Skin epidermis (tissue), 12 donors: ENCODE measurements around the gene ZBTB11.
"Not testable (repeated sequence)": the region's sequence is repeated elsewhere in the genome, so short reads cannot be mapped to it uniquely, and the experiment has no call there.

ENCODE experiments used
- H3K27ac ChIP-seq, 21 experiments: fragments of 200-600 bp; sonication (generic) in 11 of 21; one replicate each; pipeline ENCODE4 v1.5.0; 2020; ENCODE audit warnings: mild to moderate bottlenecking in 3 of 21, inconsistent platforms in 2 of 21, moderate library complexity in 2 of 21
- H3K4me3 ChIP-seq, 7 experiments: fragments of 200-600 bp; sonication (generic) in 2 of 7; one replicate each; pipeline ENCODE4 v1.5.0; 2020; ENCODE audit warnings: inconsistent platforms in 2 of 7, mild to moderate bottlenecking in 2 of 7, moderate library complexity in 1 of 7

Gene ZBTB11

GRCh38 chr3:101694836-101695235 lies 17.9 kb upstream of the ZBTB11 start:
- H3K4me3 ChIP-seq, H3K27ac ChIP-seq: not testable (repeated sequence)

GRCh38 chr3:101693540-101693939 lies 16.6 kb upstream of the ZBTB11 start:
- not testable (repeated sequence) for H3K27ac ChIP-seq, H3K4me3 ChIP-seq

GRCh38 chr3:101691685-101692671 lies 15.0 kb upstream of the ZBTB11 start:
- not testable (repeated sequence) for H3K27ac ChIP-seq, H3K4me3 ChIP-seq

DNA sequence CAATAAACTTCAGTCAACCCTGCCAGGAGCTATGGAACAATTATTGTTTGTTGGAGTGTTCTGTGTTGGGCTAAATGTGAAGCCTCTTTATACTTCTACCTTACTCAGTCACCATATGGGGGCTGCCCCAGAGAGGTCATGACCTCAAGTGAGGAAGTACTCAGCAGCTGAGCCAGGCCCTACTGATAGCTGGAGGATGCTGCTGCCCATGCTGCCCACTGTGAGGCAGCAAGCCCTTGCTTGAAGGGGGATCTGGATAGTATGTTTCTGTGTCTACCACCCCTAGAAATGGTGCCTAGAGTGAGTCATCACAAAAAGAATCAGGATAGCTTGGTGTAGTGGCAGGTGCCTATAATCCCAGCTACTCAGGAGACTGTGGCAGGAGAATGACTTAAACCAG lies 14.0 kb upstream of the ZBTB11 start:
- H3K27ac ChIP-seq: no peak overlapping the region
- H3K4me3 ChIP-seq: no peak overlapping the region

- H3K4me3 ChIP-seq: no peak overlapping the region
- H3K27ac ChIP-seq: no peak overlapping the region
These were observed 12.4 kb upstream of the ZBTB11 start for GRCh38 chr3:101689286-101689685.

DNA sequence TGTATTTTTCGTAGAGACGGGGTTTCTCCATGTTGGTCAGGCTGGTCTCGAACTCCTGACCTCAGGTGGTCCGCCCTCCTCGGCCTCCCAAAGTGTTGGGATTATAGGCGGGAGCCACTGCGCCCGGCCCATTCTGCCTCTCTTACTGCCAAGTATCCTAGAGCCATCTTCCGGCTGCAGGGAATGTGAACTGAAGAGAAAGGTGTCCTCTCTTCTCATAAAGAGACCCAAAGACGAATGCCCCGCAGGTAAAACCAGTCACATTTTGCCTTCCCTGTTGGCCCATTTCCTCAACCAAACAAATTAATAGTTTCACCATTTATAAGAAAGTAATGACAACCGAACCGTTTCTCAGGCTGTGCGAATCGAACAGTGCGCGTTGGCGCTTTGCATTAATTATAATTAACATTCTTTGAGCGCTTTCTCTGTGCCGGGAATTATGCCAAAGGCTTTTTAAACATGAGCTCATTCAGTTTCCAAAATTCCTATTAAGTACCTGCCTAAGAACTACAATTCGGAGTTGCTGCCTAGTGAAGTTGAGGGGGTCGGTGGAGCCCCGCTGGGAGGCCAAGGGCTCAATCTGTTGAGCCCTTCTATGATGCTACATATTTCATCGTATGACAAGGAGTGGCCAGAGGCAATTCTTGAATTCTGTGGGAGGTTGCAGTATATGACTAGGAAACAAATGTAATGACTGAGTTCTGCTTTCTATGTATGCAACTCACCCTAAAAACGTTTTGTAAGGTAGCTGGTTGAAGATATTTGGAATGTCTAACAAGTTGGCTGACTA lies 10.4 kb upstream of the ZBTB11 start:
- Histone ChIP-seq H3K27ac (peak overlapping the region; percentile 50 to 98 (median 91)), H3K4me3 (peak overlapping the region; percentile 48 to 82 (median 72))

DNA sequence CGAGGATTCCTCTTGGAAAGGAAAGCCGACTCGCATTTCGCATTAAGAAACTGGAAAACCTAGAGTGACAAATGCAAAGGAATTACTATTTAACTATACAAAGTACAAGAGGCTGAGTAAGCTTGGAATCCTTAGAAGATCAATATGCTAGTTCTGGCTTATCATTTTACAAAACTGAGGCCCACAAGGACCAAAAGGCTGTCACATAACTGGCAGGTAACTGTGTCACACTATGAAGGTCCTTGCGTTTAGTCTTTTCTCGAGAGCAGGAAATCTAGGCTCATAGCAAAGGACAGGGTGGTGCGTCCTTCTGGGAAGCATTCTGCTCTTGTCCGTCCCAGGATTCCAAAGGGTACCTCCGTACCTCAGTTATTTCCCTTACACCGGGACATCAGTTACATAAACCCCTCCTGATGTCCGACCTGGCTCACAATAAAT lies 9.0 kb upstream of the ZBTB11 start:
- peak overlapping the region; percentile 48 to 82 (median 72) for H3K4me3 ChIP-seq
- H3K27ac ChIP-seq: peak overlapping the region; percentile 23 to 98 (median 92)

- Histone ChIP-seq H3K4me3 (peak overlapping the region; percentile 48 to 82 (median 72)), H3K27ac (peak overlapping the region in 12 of 21 experiments; percentile 46 to 98 (median 92))
These were observed 8.1 kb upstream of the ZBTB11 start for GRCh38 chr3:101685050-101685400.

DNA sequence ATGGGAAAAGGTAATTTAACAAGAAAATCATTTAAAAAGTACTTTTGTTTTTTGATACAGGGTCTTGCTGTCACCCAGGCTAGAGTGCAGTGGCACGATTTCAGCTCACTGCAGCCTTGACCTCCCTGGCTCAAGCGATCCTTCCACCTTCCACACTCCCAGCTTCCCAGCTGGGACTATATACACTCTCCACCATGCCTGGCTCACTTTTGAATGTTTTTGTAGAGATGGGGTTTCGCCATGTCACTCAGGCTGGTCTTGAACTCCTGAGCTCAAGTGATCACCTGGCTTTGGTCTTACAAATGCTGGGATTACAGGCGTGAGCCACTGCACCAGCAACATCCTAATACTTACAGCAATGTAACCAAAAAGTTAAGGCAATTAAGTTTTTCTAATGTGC lies 3.5 kb upstream of the ZBTB11 start:
- Histone ChIP-seq H3K4me3 (no peak overlapping the region), H3K27ac (no peak overlapping the region)

GRCh38 chr3:101678837-101679236 lies 1.9 kb upstream of the ZBTB11 start:
- not testable (repeated sequence) for H3K27ac ChIP-seq, H3K4me3 ChIP-seq

DNA sequence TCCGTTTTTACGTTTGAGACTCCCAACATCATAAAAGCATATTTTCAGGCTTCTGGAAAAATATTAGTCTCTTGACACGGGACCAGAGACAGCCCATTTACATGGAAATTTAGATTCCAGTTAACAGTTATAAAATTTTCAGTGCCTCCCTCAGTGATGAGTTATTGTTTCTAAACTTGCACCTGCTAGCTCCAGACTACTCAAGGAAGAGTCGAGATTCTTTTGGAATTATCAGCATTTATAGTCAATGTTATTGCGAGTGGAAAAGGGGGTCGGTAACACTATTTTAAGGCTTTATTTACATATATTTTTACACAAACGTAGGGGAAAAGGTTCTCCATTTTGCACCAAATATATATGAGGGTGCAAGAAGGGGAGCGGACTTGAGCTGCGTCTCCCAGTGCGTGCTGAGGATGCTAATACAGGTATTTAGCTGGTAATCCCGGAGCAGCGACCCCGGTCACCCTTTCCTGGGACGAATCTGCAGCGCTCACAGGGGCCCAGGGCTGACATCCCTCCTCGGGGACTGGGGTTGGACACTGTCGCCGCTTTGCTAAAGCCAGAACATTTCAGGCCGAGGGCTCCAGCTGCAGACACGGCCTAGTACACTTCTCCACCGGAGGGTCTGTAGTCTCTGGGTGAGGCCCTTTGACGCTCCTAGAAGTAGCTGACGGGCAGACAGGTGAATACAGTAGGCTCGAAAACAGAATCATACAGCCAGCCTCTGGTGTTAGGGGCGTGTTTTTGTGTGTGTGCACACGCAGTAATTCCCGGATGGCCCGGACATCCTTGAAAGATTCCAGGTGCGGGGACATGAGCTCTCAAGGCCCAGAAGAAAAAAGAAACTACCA lies 729 bp upstream of the ZBTB11 start:
- peak overlapping the region in 16 of 21 experiments; percentile 25 to 98 (median 95) for H3K27ac ChIP-seq
- H3K4me3 ChIP-seq: peak overlapping the region; percentile 22 to 100 (median 89)

GRCh38 chr3:101676216-101676764 lies 642 bp downstream of the ZBTB11 start:
- H3K27ac ChIP-seq: peak overlapping the region; percentile 66 to 99 (median 96)

DNA sequence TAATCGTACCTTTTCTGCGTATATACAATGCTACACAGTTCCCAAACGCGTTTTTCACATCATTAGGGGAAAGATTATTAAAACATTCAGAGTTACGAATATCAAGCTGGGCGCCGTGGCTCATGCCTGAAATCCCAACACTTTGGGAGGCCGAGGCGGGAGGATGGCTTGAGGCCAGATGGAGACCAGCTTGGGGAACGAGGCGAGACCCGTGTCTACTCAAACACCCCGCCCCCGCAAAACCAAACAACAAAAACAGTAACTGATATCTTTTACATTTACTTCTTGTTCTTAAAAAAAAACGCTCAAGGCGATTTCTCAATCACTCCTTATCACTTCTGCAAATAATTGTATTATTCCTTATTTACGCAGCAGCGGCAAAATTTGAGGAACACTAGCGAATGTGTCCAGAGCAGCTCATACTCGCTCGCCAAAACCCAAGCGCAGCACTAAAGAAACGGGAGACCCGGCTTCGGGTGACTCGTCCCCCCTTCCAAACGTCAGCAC lies 1.2 kb downstream of the ZBTB11 start:
- Histone ChIP-seq H3K27ac (peak overlapping the region in 20 of 21 experiments; percentile 66 to 99 (median 96)), H3K4me3 (peak overlapping the region; percentile 61 to 100 (median 97))

More at GRCh38 chr3:101676216-101676764, 642 bp downstream of the ZBTB11 start:
- peak overlapping the region; percentile 61 to 100 (median 97) for H3K4me3 ChIP-seq

DNA sequence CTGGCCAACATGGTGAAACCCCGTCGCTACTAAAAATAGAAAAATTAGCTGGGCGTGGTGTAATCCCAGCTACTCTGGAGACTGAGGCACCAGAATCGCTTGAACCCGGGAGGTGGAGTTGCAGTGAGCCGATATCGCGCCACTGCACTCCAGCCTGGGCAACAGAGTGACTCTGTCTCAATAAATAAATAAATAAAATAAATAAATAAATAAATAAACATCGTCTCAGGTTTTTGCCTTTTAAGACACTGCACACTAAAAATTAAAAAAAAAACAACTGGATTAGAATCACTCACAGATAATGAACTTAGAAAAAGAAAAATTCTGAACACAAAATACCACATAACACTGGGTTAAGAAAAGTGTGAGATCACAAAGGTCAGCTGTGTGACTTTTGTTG lies 2.4 kb downstream of the ZBTB11 start:
- H3K27ac ChIP-seq: peak overlapping the region in 1 of 21 experiments; percentile 98
- H3K4me3 ChIP-seq: no peak overlapping the region

DNA sequence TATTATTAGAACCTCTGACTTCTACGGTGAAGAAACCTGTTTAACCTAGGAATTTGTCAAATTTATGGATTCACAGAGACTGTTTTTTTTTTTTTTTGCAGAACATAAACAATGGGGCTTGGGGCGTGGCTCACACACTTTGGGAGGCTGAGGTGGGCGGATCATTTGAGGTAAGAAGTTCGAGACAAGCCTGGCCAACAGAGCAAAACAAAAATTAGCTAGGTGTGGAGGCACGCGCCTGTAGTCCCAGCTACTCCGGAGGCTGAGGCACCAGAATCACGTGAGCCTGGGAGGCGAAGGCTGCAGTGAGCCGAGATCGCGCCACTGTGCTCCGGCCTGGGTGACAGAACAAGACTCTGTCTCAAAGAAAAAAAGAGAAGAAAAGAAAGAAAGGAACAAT lies 3.0 kb downstream of the ZBTB11 start:
- Histone ChIP-seq H3K4me3 (no peak overlapping the region), H3K27ac (no peak overlapping the region)

GRCh38 chr3:101671014-101671413 lies 5.9 kb downstream of the ZBTB11 start:
- H3K27ac ChIP-seq: no peak overlapping the region
- H3K4me3 ChIP-seq: no peak overlapping the region

- Histone ChIP-seq H3K4me3 (no peak overlapping the region), H3K27ac (no peak overlapping the region)
These were observed 9.1 kb downstream of the ZBTB11 start for GRCh38 chr3:101667844-101668243.

GRCh38 chr3:101667331-101667730 lies 9.6 kb downstream of the ZBTB11 start:
- Histone ChIP-seq H3K27ac (no peak overlapping the region), H3K4me3 (no peak overlapping the region)

- H3K27ac ChIP-seq: no peak overlapping the region
- H3K4me3 ChIP-seq: no peak overlapping the region
These were observed 11.1 kb downstream of the ZBTB11 start for GRCh38 chr3:101665851-101666250.
